SH-SY5Y (cell line): ENCODE results near the gene TCFL5.

Experiments used
- GATA2 ChIP-seq: IDR thresholded peaks from 2 replicates; pipeline ENCODE4 v1.6.1; 2011; ENCODE audit warnings: mild to moderate bottlenecking, low read depth, low read length
- GATA3 ChIP-seq: IDR thresholded peaks from 2 replicates; pipeline ENCODE4 v1.6.1; 2011; ENCODE audit warnings: low read depth, mild to moderate bottlenecking, low read length, moderate library complexity

DNA sequence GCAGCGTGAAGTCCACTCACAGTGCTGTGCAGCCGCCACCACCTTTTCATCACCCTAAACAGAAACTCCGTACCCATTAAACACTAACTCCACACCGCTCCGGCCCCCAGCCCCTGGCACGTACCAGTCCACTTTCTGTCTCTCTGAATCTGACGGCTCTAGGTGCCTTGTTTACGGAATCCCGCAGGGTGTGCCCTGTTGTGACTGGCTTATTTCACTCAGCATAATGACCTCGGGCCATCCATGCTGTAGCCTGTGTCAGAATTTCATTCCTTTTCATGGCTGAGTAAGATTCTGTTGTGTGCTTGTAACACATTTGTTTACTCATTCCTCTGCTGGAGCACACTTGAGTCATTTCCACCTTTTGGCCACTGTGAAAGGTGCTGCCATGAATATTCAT is 18.0 kb downstream of the TCFL5 start:
- no peak for TF ChIP-seq GATA2
- no peak for TF ChIP-seq GATA3
